ENCODE results near the gene RIMOC1.
A peak's percentile ranks its signal among the peaks of the same experiment; 100 is the strongest.
"Not testable (repeated sequence)": the region's sequence is repeated elsewhere in the genome, so short reads cannot be mapped to it uniquely, and the experiment has no call there.

Gene RIMOC1

GRCh38 chr5:41891066-41891707 lies 13.0 kb upstream of the RIMOC1 start:
- no peak for DNase-seq (ENCODE audit: low read depth)

- no peak for DNase-seq (ENCODE audit: low read depth)
Observed at GRCh38 chr5:41892031-41892430, 12.1 kb upstream of the RIMOC1 start.

DNA sequence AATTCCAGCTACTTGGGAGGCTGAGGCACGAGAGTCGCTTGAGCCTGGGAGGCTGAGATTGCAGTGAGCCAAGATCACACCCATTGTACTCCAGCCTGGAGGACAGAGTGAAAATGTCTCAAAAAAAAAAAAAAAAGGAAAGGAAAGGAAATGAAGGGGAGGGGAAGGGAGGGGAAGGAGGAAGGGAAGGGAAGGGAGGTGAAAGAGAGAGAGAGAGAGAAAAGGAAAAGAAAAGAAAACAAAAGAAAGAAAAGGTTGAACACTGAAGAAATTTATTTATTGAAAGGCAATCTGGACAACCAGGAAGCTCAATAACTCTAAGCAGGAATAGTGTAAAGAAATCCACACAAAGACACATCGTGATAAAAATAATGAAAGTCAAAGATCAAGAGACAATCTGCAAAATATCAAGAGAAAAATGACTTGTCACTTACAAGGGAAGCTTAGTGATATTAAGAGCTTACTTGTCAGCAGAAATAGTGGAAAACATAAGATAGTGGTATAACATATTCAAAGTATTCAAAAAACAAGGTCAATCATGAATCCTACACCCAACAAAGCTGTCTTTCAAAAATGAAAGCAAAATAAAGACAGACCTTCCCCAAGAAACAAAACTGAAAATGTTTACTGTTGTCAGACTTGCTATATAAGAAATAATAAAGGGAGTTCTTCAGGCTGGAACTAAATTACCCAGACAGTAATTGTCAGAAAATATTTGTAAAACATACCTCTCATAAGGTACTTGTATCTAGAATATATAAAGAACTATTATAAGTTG lies 10.9 kb upstream of the RIMOC1 start:
- no peak for DNase-seq (ENCODE audit: low read depth)

DNA sequence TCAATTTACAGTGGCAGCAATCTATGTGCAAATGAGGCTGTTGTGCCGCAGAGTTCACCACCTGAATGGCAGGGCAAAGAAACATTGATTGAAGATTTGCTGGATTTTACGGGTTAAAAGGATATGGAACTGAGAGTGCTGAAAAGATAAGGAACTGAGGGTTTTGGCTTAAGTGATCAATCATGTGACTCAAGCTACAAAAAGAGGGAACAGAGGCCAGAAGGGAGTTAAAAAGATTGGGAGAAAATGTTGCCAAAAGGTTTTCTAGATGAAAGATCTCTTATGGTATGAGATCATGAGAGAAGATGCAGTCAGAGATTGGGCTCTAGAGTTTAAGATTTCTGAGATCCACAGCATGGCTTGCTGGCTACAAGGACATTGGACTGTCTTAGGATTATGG lies 7.9 kb upstream of the RIMOC1 start:
- no peak for DNase-seq (ENCODE audit: low read depth)

- no peak for DNase-seq (ENCODE audit: low read depth)
Observed at GRCh38 chr5:41903382-41903891, 707 bp upstream of the RIMOC1 start.

GRCh38 chr5:41906151-41906550 lies 2.0 kb downstream of the RIMOC1 start:
- DNase-seq (ENCODE audit: low read depth) = no peak

DNA sequence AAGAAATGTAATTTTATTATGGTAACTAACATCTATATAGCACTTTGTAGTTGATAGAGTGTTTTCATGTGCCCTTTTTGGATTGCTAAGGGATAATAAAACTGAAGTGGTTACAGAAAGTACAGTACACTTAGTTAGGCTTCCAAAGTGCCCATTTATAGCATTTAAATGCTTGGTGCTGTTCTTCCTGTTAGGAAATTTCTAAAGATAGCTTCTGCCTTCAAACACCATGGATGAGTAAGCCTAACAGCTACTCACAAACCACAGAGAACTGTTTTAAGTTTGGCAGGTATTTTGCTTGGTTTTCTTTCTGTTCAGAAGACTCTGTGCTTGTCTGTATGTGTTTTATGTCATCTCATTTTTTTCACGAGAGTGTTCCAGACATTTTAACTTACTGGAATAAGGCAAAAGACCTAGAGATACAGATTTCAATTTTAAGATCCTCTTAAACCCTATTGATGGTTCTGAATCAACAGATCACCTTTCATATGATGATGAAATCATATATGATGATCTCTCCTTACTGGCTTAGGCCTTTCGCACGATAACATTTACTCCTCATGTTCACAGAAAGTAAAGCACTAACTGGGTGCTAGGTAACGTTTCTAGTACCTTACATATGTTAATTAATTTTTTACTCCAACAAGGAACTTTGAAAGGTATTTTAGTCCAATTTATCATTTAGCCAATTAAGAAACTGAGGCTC lies 4.4 kb downstream of the RIMOC1 start:
- DNase-seq (ENCODE audit: low read depth) = no peak

GRCh38 chr5:41918105-41918504 lies 14.0 kb downstream of the RIMOC1 start:
- DNase-seq (ENCODE audit: low read depth) = no peak

GRCh38 chr5:41921166-41921565 lies 17.0 kb downstream of the RIMOC1 start:
- DNase-seq (ENCODE audit: low read depth) = no peak

DNA sequence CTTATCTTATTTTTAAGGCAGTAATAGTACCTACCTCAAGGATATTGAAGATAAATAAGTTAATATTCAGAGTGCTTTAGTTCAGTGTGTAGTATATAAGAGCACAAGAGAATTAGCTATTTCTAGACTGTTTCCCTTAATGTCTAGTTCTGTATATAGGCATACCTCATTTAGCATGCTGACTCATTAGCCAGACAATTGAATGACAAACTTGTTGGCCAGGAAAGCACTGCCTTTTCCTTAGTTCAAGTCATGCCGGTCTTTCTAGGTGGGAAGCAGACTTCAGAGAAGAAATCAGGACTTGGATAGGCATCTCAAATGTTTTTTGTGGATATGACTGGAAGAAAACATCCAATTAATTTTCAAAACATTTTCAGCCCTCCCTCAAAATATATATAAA lies 17.7 kb downstream of the RIMOC1 start:
- DNase-seq (ENCODE audit: low read depth) = no peak

- DNase-seq (ENCODE audit: low read depth) = no peak
Observed at GRCh38 chr5:41924526-41924871, 20.4 kb downstream of the RIMOC1 start.

GRCh38 chr5:41924872-41925554 lies 20.9 kb downstream of the RIMOC1 start, which contains the start of gene FBXO4:
Gene FBXO4, plus strand, starts transcription at chr5:41925281. Its CDS starts 29 bp downstream, at chr5:41925310.
- DNase-seq (ENCODE audit: low read depth) = peak; percentile 83

- DNase-seq (ENCODE audit: low read depth) = peak; percentile 10
Observed at GRCh38 chr5:41925555-41925951, 21.4 kb downstream of the RIMOC1 start.

GRCh38 chr5:41927604-41928003 lies 23.5 kb downstream of the RIMOC1 start:
- no peak for DNase-seq (ENCODE audit: low read depth)

GRCh38 chr5:41929035-41929434 lies 24.9 kb downstream of the RIMOC1 start:
- DNase-seq (ENCODE audit: low read depth) = no peak

DNA sequence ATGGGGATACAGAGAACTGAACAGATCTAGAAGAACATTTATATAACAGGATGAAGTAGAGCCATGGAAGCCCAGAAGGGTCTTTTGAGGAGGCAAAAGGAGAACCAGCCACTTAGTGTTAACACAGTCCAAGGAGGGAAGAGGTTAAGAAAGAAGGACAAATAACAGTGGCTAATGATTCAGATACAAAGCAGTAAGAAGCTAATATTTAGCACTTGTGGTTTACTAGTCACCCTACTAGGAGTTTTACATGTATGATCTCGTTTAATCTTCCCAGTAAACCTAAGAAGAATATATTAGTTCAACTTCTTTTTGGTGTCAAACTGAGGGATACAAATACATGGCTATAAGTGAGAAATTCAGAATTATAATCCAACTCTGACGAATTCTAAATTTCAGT lies 28.6 kb downstream of the RIMOC1 start:
- no peak for DNase-seq (ENCODE audit: low read depth)

DNA sequence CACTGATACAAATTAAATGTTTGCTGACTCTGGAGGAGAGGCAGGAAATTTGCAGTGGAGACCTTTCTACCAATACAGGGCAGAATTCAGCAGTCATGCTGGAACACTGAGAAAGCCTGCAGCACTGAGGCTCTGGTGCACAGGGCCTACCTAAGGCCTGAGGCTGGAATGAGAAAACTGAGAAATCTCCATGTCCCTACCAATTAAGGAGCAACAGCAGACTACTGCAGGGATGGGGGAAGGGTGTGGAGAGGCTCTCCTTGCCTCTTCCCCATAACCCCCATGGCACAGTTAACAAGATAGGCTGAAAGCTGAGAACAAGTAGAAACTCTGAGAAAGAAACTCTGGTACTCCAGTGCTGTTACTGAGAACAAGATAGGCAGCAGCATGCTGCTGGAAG lies 31.4 kb downstream of the RIMOC1 start:
- DNase-seq (ENCODE audit: low read depth) = no peak

- no peak for DNase-seq (ENCODE audit: low read depth)
Observed at GRCh38 chr5:41940641-41941040, 36.5 kb downstream of the RIMOC1 start.

- DNase-seq (ENCODE audit: low read depth) = not testable (repeated sequence)
Observed at GRCh38 chr5:41945332-41945955, 41.3 kb downstream of the RIMOC1 start.

GRCh38 chr5:41951224-41951623 lies 47.1 kb downstream of the RIMOC1 start:
- DNase-seq (ENCODE audit: low read depth) = no peak
